Endodermal cell (in vitro differentiated cells): Measurements from ENCODE around the gene ANKRD13A. TPM values are rescaled to one million over a fixed set of nuclear protein-coding genes. Genes with fewer than 3 reads are reported as not detected.

ENCODE experiments used
- DNase-seq: peaks from one replicate; pipeline ENCODE4 v3.0.0-alpha.2; 2017
- H3K27ac ChIP-seq: 2 replicates; pipeline ENCODE4 v1.5.1; 2013; ENCODE audit warnings: mild to moderate bottlenecking, low read depth, low read length, moderate library complexity
- H3K27me3 ChIP-seq: 2 replicates; pipeline ENCODE4 v1.6.1; 2013; ENCODE audit warnings: mild to moderate bottlenecking, low read length, moderate library complexity; ENCODE audit not compliant: insufficient read depth, control insufficient read depth, poor library complexity, severe bottlenecking
- H3K36me3 ChIP-seq: 2 replicates; pipeline ENCODE4 v1.7.0; 2013; ENCODE audit warnings: mild to moderate bottlenecking, low read length, moderate library complexity; ENCODE audit not compliant: control insufficient read depth, insufficient read depth
- H3K4me1 ChIP-seq: one replicate; pipeline ENCODE4 v1.7.0; 2013; ENCODE audit warnings: low read length; ENCODE audit not compliant: control insufficient read depth, insufficient read depth
- H3K4me3 ChIP-seq: 2 replicates; pipeline ENCODE4 v1.5.1; 2013; ENCODE audit warnings: mild to moderate bottlenecking, low read length, moderate library complexity
- H3K9ac ChIP-seq: 2 replicates; pipeline ENCODE4 v1.6.1; 2013; ENCODE audit warnings: mild to moderate bottlenecking, low read length, moderate library complexity; ENCODE audit not compliant: poor library complexity, severe bottlenecking; ENCODE audit errors: extremely low read depth
- H3K9me3 ChIP-seq: 2 replicates; pipeline ENCODE4 v1.6.1; 2013; ENCODE audit warnings: mild to moderate bottlenecking, low read length, moderate library complexity; ENCODE audit not compliant: control insufficient read depth
- H3K27ac Mint-ChIP-seq: 2 replicates; pipeline ENCODE4 v1.8.0; 2020; ENCODE audit warnings: mixed read lengths
- H3K27me3 Mint-ChIP-seq: 2 replicates; pipeline ENCODE4 v1.8.0; 2021; ENCODE audit warnings: mild to moderate bottlenecking, mixed read lengths; ENCODE audit not compliant: insufficient read depth
- H3K36me3 Mint-ChIP-seq: 2 replicates; pipeline ENCODE4 v1.8.0; 2020; ENCODE audit warnings: low read depth, mixed read lengths
- H3K4me1 Mint-ChIP-seq: 2 replicates; pipeline ENCODE4 v1.8.0; 2020; ENCODE audit warnings: mixed read lengths
- H3K4me3 Mint-ChIP-seq: 2 replicates; pipeline ENCODE4 v1.8.0; 2020; ENCODE audit warnings: mild to moderate bottlenecking, moderate library complexity, mixed read lengths
- H3K9me3 Mint-ChIP-seq: 2 replicates; pipeline ENCODE4 v1.8.0; 2020; ENCODE audit warnings: mild to moderate bottlenecking, mixed read lengths
- WGBS, 2 experiments: methylation state at CpG; one replicate each; pipeline versions ENCODE4 v1.1.5 to v1.1.7; 2013; ENCODE audit warnings: missing lambda C conversion rate in 2 of 2, mixed read lengths in 1 of 2; ENCODE audit not compliant: insufficient coverage in 1 of 2, insufficient read length in 1 of 2; 5-methylcytosine and 5-hydroxymethylcytosine counted together
- total RNA-seq, 2 donors: library from RNA; stranded (reverse); fragmentation: NEBNext Ultra II Directional in 1 of 2; extraction: Animal tissue kit (Norgen Biotek cat#: 25700) in 1 of 2; gene quantifications; 2 replicates in 1 of 2; 3 replicates in 1 of 2; pipeline ENCODE4 v1.2.1, GENCODE V29; 2021
- TF ChIP-seq, protein P1 (sequence below): fragments of 200-600 bp; sonication (generic); conservative IDR thresholded peaks from 2 replicates; pipeline ENCODE4 v1.5.0; 2021; ENCODE audit warnings: antibody characterized with exemption, mild to moderate bottlenecking

The ANKRD13A gene
- total RNA-seq, 2 donors from 2014 or later, result 33.2 to 44.6 TPM

DNA sequence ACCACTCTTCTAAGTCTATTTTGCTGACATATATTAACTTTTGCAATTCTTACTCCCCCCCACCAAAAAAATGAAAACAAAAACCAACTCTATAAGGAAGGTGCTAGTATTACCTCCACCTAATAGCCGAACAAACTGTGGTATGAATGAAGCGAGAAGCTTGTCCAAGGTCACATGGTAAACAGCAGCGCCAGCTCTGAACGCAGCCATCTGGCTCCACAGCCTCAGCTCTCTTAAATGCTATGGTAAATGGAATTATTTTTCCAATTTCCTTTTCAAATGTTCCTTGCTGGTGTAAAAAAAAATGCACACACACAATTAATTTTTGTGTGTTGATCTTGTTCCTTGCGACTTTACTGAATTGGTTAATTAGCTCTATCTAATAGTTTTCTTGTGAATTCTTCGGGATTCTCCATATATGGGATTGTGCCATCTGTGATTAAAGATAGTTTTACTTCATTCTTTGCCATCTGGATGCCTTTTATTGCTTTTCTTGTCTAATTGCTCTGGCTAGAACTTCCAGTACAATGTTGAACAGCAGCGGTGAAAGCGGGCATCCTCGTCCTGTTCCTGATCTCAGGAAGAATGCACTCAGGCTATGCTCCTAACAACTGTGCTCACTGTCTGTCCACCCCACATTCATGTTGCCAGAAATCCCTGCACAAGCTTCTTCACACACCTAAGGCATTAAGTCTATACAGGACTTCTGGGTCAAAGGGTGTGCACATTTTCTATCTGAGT, 59.8 kb downstream of the ANKRD13A start:
- Mint-ChIP-seq H3K36me3 (no peaks in the 10 kb centered on the region), H3K4me3 (no peak overlapping the region), H3K4me1 (peaks cover 11% of the 10 kb centered on the region), H3K27me3 (peaks cover 3% of the 10 kb centered on the region), H3K27ac (no peak overlapping the region), H3K9me3 (no peaks in the 10 kb centered on the region)
- DNase-seq, result no peak
- Histone ChIP-seq H3K9ac (no peak overlapping the region), H3K36me3 (no peaks in the 10 kb centered on the region), H3K27me3 (no peaks in the 10 kb centered on the region), H3K4me1 (no peaks in the 10 kb centered on the region), H3K27ac (no peak overlapping the region), H3K4me3 (no peak overlapping the region), H3K9me3 (no peaks in the 10 kb centered on the region)
- 93 to 94% methylated on average over 7 to 9 of the region's 9 CpGs for WGBS, 2 experiments
- TF ChIP-seq, protein P1, sequence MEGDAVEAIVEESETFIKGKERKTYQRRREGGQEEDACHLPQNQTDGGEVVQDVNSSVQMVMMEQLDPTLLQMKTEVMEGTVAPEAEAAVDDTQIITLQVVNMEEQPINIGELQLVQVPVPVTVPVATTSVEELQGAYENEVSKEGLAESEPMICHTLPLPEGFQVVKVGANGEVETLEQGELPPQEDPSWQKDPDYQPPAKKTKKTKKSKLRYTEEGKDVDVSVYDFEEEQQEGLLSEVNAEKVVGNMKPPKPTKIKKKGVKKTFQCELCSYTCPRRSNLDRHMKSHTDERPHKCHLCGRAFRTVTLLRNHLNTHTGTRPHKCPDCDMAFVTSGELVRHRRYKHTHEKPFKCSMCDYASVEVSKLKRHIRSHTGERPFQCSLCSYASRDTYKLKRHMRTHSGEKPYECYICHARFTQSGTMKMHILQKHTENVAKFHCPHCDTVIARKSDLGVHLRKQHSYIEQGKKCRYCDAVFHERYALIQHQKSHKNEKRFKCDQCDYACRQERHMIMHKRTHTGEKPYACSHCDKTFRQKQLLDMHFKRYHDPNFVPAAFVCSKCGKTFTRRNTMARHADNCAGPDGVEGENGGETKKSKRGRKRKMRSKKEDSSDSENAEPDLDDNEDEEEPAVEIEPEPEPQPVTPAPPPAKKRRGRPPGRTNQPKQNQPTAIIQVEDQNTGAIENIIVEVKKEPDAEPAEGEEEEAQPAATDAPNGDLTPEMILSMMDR, result no peak

DNA sequence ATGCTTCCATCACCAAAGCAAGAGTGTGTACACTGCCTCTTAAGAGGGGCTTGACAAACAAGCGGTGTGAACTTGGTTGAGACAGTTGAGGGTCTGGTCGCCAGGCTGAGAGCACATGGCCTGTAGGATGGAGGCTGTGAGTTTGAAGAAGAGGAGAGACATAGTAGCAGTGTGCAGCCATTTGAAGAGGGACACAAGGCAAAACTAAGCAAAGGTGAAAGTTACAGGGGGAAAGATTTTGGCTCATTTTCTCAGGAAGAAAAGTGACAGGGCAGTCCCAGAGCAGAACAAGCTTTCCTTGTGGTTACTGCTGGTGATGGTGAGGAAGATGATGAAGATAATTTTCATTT, 60.4 kb downstream of the ANKRD13A start:
- 85 to 91% methylated on average over 2 of the region's 2 CpGs for WGBS, 2 experiments
- no peak overlapping the region for H3K4me3 ChIP-seq
- no peaks in the 10 kb centered on the region for H3K9me3 Mint-ChIP-seq
- H3K27ac ChIP-seq, result no peak overlapping the region
- no peaks in the 10 kb centered on the region for H3K4me1 ChIP-seq
- TF ChIP-seq, protein P1, result no peak
- no peaks in the 10 kb centered on the region for H3K27me3 ChIP-seq
- no peaks in the 10 kb centered on the region for H3K36me3 ChIP-seq
- no peak overlapping the region for H3K9ac ChIP-seq
- peaks cover 11% of the 10 kb centered on the region for H3K4me1 Mint-ChIP-seq
- H3K27me3 Mint-ChIP-seq, result peaks cover 3% of the 10 kb centered on the region
- H3K36me3 Mint-ChIP-seq, result no peaks in the 10 kb centered on the region
- no peaks in the 10 kb centered on the region for H3K9me3 ChIP-seq
- no peak for DNase-seq
- H3K4me3 Mint-ChIP-seq, result no peak overlapping the region
- no peak overlapping the region for H3K27ac Mint-ChIP-seq

DNA sequence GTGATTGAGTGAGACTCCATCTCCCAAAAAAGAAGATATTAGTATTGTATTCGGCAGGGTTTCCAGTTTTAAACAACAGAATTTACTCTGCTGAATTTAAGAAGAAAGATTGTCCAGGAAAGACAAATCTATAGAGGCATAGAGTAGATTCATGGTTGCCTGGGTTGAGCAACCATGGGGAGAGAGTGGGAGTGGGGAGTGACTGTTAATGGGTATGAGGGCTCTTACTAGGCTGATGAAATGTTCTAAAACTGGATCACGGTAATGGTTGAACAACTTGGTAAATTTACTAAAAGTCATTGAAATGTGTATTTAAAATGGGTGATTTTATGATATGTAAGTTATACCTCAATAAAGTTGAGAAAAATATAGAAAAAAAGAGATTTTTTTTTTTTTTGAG, 63.0 kb downstream of the ANKRD13A start:
- no peak overlapping the region for H3K4me3 ChIP-seq
- no peaks in the 10 kb centered on the region for H3K36me3 Mint-ChIP-seq

More for the DNA sequence above, 63.0 kb downstream of the ANKRD13A start:
- H3K4me1 Mint-ChIP-seq, result peaks cover 8% of the 10 kb centered on the region
- no peak for DNase-seq
- WGBS, 2 experiments, result 92 to 94% methylated on average over 2 of the region's 2 CpGs
- Histone ChIP-seq H3K4me1 (no peaks in the 10 kb centered on the region), H3K36me3 (no peaks in the 10 kb centered on the region), H3K9ac (no peak overlapping the region), H3K27me3 (no peaks in the 10 kb centered on the region), H3K27ac (no peak overlapping the region), H3K9me3 (no peaks in the 10 kb centered on the region)
- no peak overlapping the region for H3K27ac Mint-ChIP-seq
- H3K4me3 Mint-ChIP-seq, result no peak overlapping the region
- TF ChIP-seq, protein P1, result no peak
- no peaks in the 10 kb centered on the region for H3K9me3 Mint-ChIP-seq
- H3K27me3 Mint-ChIP-seq, result peaks cover 3% of the 10 kb centered on the region
